ENCODE data around the gene FOXK2. TPM values are rescaled to one million over a fixed set of nuclear protein-coding genes. Genes with fewer than 3 reads are reported as not detected.

Gene FOXK2
- total RNA-seq, 1 donor from 2014 or later, result 67.2 TPM

- no peak for DNase-seq (ENCODE audit: low spot score)
Measured at GRCh38 chr17:82639628-82640027, 120.1 kb downstream of the FOXK2 start.

- no peak for DNase-seq (ENCODE audit: low spot score)
Measured at GRCh38 chr17:82640036-82640435, 120.5 kb downstream of the FOXK2 start.

- no peak for DNase-seq (ENCODE audit: low spot score)
Measured at GRCh38 chr17:82642022-82642421, 122.5 kb downstream of the FOXK2 start.

GRCh38 chr17:82644148-82644547, 124.6 kb downstream of the FOXK2 start:
- DNase-seq (ENCODE audit: low spot score), result no peak

- no peak for DNase-seq (ENCODE audit: low spot score)
Measured at GRCh38 chr17:82645516-82645915, 126.0 kb downstream of the FOXK2 start.

GRCh38 chr17:82647593-82648164, 128.1 kb downstream of the FOXK2 start:
- peak; percentile 63 for DNase-seq (ENCODE audit: low spot score)

- peak; percentile 96 for DNase-seq (ENCODE audit: low spot score)
Measured at GRCh38 chr17:82648165-82648668, 128.7 kb downstream of the FOXK2 start, which contains the start of gene WDR45B. Gene WDR45B, minus strand, starts transcription at chr17:82648444. Its CDS starts 104 bp downstream, at chr17:82648340.

- DNase-seq (ENCODE audit: low spot score), result peak; percentile 69
Measured at GRCh38 chr17:82648742-82649331, 129.3 kb downstream of the FOXK2 start.

- no peak for DNase-seq (ENCODE audit: low spot score)
Measured at GRCh38 chr17:82649501-82650261, 130.1 kb downstream of the FOXK2 start.

GRCh38 chr17:82650723-82651122, 131.2 kb downstream of the FOXK2 start:
- no peak for DNase-seq (ENCODE audit: low spot score)

GRCh38 chr17:82653651-82654528, 134.4 kb downstream of the FOXK2 start:
- DNase-seq (ENCODE audit: low spot score), result no peak

Other genes with a start within 250 kb of the FOXK2 start
- gene CSNK1D, start 246.0 kb upstream of the FOXK2 start, total RNA-seq, result 170 TPM
- 3.4 TPM for gene CD7, start 202.1 kb upstream of the FOXK2 start, total RNA-seq
- 12.6 TPM for gene SECTM1, start 186.0 kb upstream of the FOXK2 start, total RNA-seq
- not detected for gene TEX19, start 160.5 kb upstream of the FOXK2 start, total RNA-seq
- not detected for gene UTS2R, start 148.0 kb upstream of the FOXK2 start, total RNA-seq
- gene HEXD, start 101.4 kb upstream of the FOXK2 start, total RNA-seq, result 44.5 TPM
- 31.9 TPM for gene OGFOD3, start 101.1 kb upstream of the FOXK2 start, total RNA-seq
- 98.0 TPM for gene CYBC1, start 69.0 kb upstream of the FOXK2 start, total RNA-seq
- gene NARF, start 61.0 kb upstream of the FOXK2 start, total RNA-seq, result 48.2 TPM
- 96.0 TPM for gene WDR45B, start 128.7 kb downstream of the FOXK2 start, total RNA-seq
- gene RAB40B, start 179.0 kb downstream of the FOXK2 start, total RNA-seq, result 18.9 TPM
- gene FN3KRP, start 197.0 kb downstream of the FOXK2 start, total RNA-seq, result 25.7 TPM
- 27.0 TPM for gene FN3K, start 215.9 kb downstream of the FOXK2 start, total RNA-seq
- 122 TPM for gene TBCD, start 232.3 kb downstream of the FOXK2 start, total RNA-seq